HepG2 (cell line): ENCODE results near the gene ETFA. TPM values are rescaled to one million over a fixed set of nuclear protein-coding genes. Genes with fewer than 3 reads are reported as not detected.
A peak's percentile ranks its signal among the peaks of the same experiment; 100 is the strongest.

ENCODE experiments used
- ATF6 ChIP-seq: sonication (generic); formaldehyde crosslinking; conservative IDR thresholded peaks from 2 replicates; pipeline ENCODE4 v1.4.0; 2020; ENCODE audit warnings: missing genetic modification reagents
- HMGXB4 ChIP-seq, 2 experiments: sonication (generic) in 1 of 2; formaldehyde crosslinking in 1 of 2; IDR thresholded peaks; 2 replicates each; pipeline versions ENCODE4 v1.4.0 to v1.6.1; 2018 to 2020; ENCODE audit warnings: missing genetic modification reagents in 2 of 2, borderline replicate concordance in 1 of 2, low read depth in 1 of 2, mild to moderate bottlenecking in 1 of 2, missing biosample characterization in 1 of 2
- HOXA3 ChIP-seq: sonication (generic); formaldehyde crosslinking; IDR thresholded peaks from 2 replicates; pipeline ENCODE4 v1.5.0; 2020; ENCODE audit warnings: missing genetic modification reagents
- IRF2 ChIP-seq: IDR thresholded peaks from 2 replicates; pipeline ENCODE4 v1.6.1; 2018; ENCODE audit warnings: missing genetic modification reagents, missing compliant biosample characterization
- LRRFIP1 ChIP-seq: sonication (generic); formaldehyde crosslinking; conservative IDR thresholded peaks from 2 replicates; pipeline ENCODE4 v1.4.0; 2020; ENCODE audit warnings: missing genetic modification reagents
- MLX ChIP-seq: IDR thresholded peaks from 2 replicates; pipeline ENCODE4 v1.6.1; 2016
- PLSCR1 ChIP-seq: sonication (generic); formaldehyde crosslinking; IDR thresholded peaks from 2 replicates; pipeline ENCODE4 v1.5.0; 2020; ENCODE audit warnings: missing genetic modification reagents, mild to moderate bottlenecking, borderline replicate concordance
- RXRA ChIP-seq: sonication (generic); formaldehyde crosslinking; IDR thresholded peaks from 2 replicates; pipeline ENCODE4 v1.5.1; 2020; ENCODE audit warnings: missing genetic modification reagents
- TFAP4 ChIP-seq: sonication (generic); IDR thresholded peaks from 2 replicates; pipeline ENCODE4 v1.6.1; 2016; ENCODE audit warnings: low read depth, borderline replicate concordance
- ZBTB34 ChIP-seq: sonication (generic); formaldehyde crosslinking; IDR thresholded peaks from 2 replicates; pipeline ENCODE4 v1.8.0; 2022; ENCODE audit warnings: mild to moderate bottlenecking, missing genetic modification reagents
- ZNF44 ChIP-seq: sonication (generic); formaldehyde crosslinking; IDR thresholded peaks from 2 replicates; pipeline ENCODE4 v1.5.1; 2020; ENCODE audit warnings: mild to moderate bottlenecking, missing genetic modification reagents
- ZNF451 ChIP-seq: sonication (generic); formaldehyde crosslinking; IDR thresholded peaks from 2 replicates; pipeline ENCODE4 v1.5.0; 2020; ENCODE audit warnings: mild to moderate bottlenecking, missing genetic modification reagents
- ZNF549 ChIP-seq: sonication (generic); formaldehyde crosslinking; IDR thresholded peaks from 2 replicates; pipeline ENCODE4 v1.5.0; 2020; ENCODE audit warnings: missing genetic modification reagents
- ZNF770 ChIP-seq: sonication (generic); formaldehyde crosslinking; IDR thresholded peaks from 2 replicates; pipeline ENCODE4 v1.5.0; 2020; ENCODE audit warnings: mild to moderate bottlenecking, missing genetic modification reagents
- ZNF879 ChIP-seq: sonication (generic); formaldehyde crosslinking; IDR thresholded peaks from 2 replicates; pipeline ENCODE4 v1.8.1; 2023; ENCODE audit warnings: missing genetic modification reagents
- polyA plus RNA-seq, 8 experiments: library from polyadenylated mRNA; depleted of rRNA in 3 of 8; stranded (reverse) in 7 of 8; unstranded in 1 of 8; fragments of >200 nt; fragmentation: Illumina TruSeq in 4 of 8; extraction: Trizol in 4 of 8; gene quantifications; 2 replicates each; pipeline versions ENCODE4 v1.2.1 to v1.2.3, GENCODE V29; 2011 to 2016; ENCODE audit warnings: low read depth in 4 of 8, missing spikeins in 1 of 8, mixed read lengths in 1 of 8; ENCODE audit not compliant: insufficient read depth in 1 of 8
- total RNA-seq, 5 experiments: library from RNA; depleted of rRNA; stranded (reverse); fragments of >200 nt; fragmentation: Illumina TruSeq; extraction: Trizol; gene quantifications; 2 replicates each; pipeline ENCODE4 v1.2.3, GENCODE V29; 2016; ENCODE audit warnings: low read depth in 1 of 5

ETFA gene
- total and polyA plus RNA-seq, 2 of the 13 experiments (the other 11 are each of a cell fraction or from before 2014, with no cell fraction given), result 291 to 396 TPM

- no peak for TF ChIP-seq ATF6
- no peak for TF ChIP-seq ZBTB34
- TF ChIP-seq IRF2 (CRISPR knock-in tag), result no peak
- TF ChIP-seq ZNF44 (CRISPR knock-in tag), result no peak
- TF ChIP-seq LRRFIP1 (CRISPR knock-in tag), result no peak
- TF ChIP-seq MLX (CRISPR knock-in tag), result no peak
- peak; percentile 58 for TF ChIP-seq ZNF770 (CRISPR knock-in tag)
- TF ChIP-seq HOXA3 (CRISPR knock-in tag), result peak; percentile 50; the same call in 1 of the 2 replicates
- peak in 1 of 2 experiments; percentile 58; a peak in 2 of 4 replicates for TF ChIP-seq HMGXB4 (CRISPR knock-in tag; IDR thresholded peaks at IDR 0.05; ENCODE audit: borderline replicate concordance in 1 of 2, low read depth in 1 of 2)
- no peak for TF ChIP-seq ZNF549 (CRISPR knock-in tag)
- TF ChIP-seq RXRA (CRISPR knock-in tag), result no peak; the same call in 1 of the 2 replicates
- no peak for TF ChIP-seq ZNF451 (CRISPR knock-in tag)
- no peak for TF ChIP-seq ZNF879
- no peak for TF ChIP-seq PLSCR1 (CRISPR knock-in tag)
- peak; percentile 96 for TF ChIP-seq TFAP4
Observed at GRCh38 chr15:76345880-76346668, 34.8 kb upstream of the ETFA start (continued).
